ENCODE measurements around the gene TIGD6.

Gene TIGD6

DNA sequence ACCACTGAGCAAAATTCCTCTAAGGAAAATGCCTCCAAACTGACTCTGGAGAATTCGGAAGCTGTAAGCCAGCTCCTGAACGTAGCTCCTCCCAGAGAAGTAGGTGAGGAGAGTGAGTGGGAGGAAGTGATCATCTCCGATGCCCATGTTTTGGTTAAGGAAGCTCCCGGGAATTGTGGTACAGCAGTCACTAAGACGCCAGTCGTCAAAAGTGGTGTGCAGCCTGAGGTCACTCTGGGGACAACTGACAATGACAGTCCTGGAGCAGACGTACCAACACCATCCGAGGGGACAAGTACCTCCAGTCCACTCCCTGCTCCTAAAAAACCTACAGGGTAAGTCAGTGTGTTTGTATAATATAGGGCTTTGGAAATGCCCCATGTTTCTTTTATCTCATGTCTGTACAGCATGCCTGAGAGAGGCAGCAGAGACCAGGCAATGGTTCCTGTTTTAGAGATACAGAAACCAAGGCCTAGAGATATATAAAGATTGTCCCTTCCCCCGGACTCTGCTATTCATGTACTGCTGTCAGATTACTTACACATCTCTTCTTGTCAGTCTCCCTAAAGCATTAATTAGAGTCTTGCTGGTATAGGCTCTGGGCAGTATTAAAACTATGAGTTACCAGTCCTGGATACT is 24.0 kb upstream of the TIGD6 start:
- no peak for DNase-seq (ENCODE audit: low read depth, low spot score)
- Histone ChIP-seq H3K4me3 (ENCODE audit: insufficient read length, low read depth) (no peak overlapping the region), H3K9ac (ENCODE audit: insufficient read length, low read depth) (no peak overlapping the region), H3K4me1 (ENCODE audit: insufficient read depth, insufficient read length) (no peaks in the 10 kb centered on the region), H3K27me3 (ENCODE audit: insufficient read depth, insufficient read length) (no peaks in the 10 kb centered on the region), H3K9me3 (ENCODE audit: insufficient read depth, low read length) (no peaks in the 10 kb centered on the region), H3K36me3 (ENCODE audit: insufficient read depth, insufficient read length, low read length) (peaks cover 66% of the 10 kb centered on the region)
- TF ChIP-seq SUZ12 (IDR thresholded peaks at IDR 0.05; ENCODE audit: extremely low read depth, insufficient read depth, insufficient read length) (no peak), YY1 (IDR thresholded peaks at IDR 0.05; ENCODE audit: insufficient read depth, insufficient read length) (no peak), ZNF274 (IDR thresholded peaks at IDR 0.05; ENCODE audit: low read depth, low read length) (no peak)

DNA sequence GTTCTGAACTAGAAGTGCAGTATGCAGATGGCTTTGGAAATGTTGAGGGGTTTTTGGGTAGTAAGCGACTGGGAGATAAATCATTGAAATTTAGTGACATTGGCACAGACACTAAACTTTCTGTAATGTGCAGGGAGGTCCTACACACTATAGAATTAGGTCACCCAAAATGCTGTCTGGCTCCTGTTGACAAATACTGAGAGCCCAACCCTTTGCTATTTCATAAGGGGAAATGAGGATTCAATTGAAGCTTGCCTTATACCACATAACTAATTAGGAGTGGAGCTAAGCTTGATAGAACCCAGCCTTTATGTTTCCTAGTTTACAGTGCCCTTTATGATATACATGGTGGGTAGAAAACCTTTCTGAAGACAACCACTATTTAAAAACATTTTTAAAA is 22.7 kb upstream of the TIGD6 start:
- TF ChIP-seq ZNF274 (IDR thresholded peaks at IDR 0.05; ENCODE audit: low read depth, low read length) = no peak
- H3K4me1 ChIP-seq (ENCODE audit: insufficient read depth, insufficient read length) = no peaks in the 10 kb centered on the region
- no peak overlapping the region for H3K4me3 ChIP-seq (ENCODE audit: insufficient read length, low read depth)
- H3K9ac ChIP-seq (ENCODE audit: insufficient read length, low read depth) = no peak overlapping the region
- H3K9me3 ChIP-seq (ENCODE audit: insufficient read depth, low read length) = no peaks in the 10 kb centered on the region
- H3K36me3 ChIP-seq (ENCODE audit: insufficient read depth, insufficient read length, low read length) = peaks cover 76% of the 10 kb centered on the region
- H3K27me3 ChIP-seq (ENCODE audit: insufficient read depth, insufficient read length) = no peaks in the 10 kb centered on the region
- DNase-seq (ENCODE audit: low read depth, low spot score) = no peak

DNA sequence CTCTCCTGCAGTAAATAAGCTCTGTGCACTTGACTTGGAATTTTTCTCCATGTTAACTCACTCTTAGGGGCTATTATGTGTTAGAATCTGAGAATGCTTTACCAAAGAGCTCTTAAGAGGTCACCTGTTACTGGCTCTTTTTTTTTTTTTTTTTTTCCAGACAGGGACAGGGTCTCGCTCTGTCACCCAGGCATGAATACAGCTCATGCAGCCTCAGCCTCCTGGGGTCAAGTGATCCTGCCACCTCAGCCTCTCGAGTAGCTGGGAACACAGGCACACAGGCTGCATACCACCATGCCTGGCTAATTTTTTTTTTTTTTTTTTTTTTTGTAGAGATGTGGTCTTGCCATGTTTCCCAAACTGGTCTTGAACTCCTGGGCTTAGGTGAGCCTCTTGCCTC is 22.2 kb upstream of the TIGD6 start:
- TF ChIP-seq SUZ12 (IDR thresholded peaks at IDR 0.05; ENCODE audit: extremely low read depth, insufficient read depth, insufficient read length) (no peak), ZNF274 (IDR thresholded peaks at IDR 0.05; ENCODE audit: low read depth, low read length) (no peak), YY1 (IDR thresholded peaks at IDR 0.05; ENCODE audit: insufficient read depth, insufficient read length) (no peak)
- no peaks in the 10 kb centered on the region for H3K27me3 ChIP-seq (ENCODE audit: insufficient read depth, insufficient read length)
- peaks cover 72% of the 10 kb centered on the region for H3K36me3 ChIP-seq (ENCODE audit: insufficient read depth, insufficient read length, low read length)
- H3K9me3 ChIP-seq (ENCODE audit: insufficient read depth, low read length) = no peaks in the 10 kb centered on the region
- no peaks in the 10 kb centered on the region for H3K4me1 ChIP-seq (ENCODE audit: insufficient read depth, insufficient read length)
- no peak overlapping the region for H3K9ac ChIP-seq (ENCODE audit: insufficient read length, low read depth)
- no peak for DNase-seq (ENCODE audit: low read depth, low spot score)
- H3K4me3 ChIP-seq (ENCODE audit: insufficient read length, low read depth) = no peak overlapping the region

GRCh38 chr5:150022158-150022531 is 21.7 kb upstream of the TIGD6 start:
- no peak overlapping the region for H3K9ac ChIP-seq (ENCODE audit: insufficient read length, low read depth)
- H3K9me3 ChIP-seq (ENCODE audit: insufficient read depth, low read length) = no peaks in the 10 kb centered on the region
- H3K27me3 ChIP-seq (ENCODE audit: insufficient read depth, insufficient read length) = no peaks in the 10 kb centered on the region
- no peaks in the 10 kb centered on the region for H3K4me1 ChIP-seq (ENCODE audit: insufficient read depth, insufficient read length)
- TF ChIP-seq SUZ12 (IDR thresholded peaks at IDR 0.05; ENCODE audit: extremely low read depth, insufficient read depth, insufficient read length) = no peak
- TF ChIP-seq ZNF274 (IDR thresholded peaks at IDR 0.05; ENCODE audit: low read depth, low read length) = no peak
- no peak for TF ChIP-seq YY1 (IDR thresholded peaks at IDR 0.05; ENCODE audit: insufficient read depth, insufficient read length)
- DNase-seq (ENCODE audit: low read depth, low spot score) = no peak
- peaks cover 73% of the 10 kb centered on the region for H3K36me3 ChIP-seq (ENCODE audit: insufficient read depth, insufficient read length, low read length)
- no peak overlapping the region for H3K4me3 ChIP-seq (ENCODE audit: insufficient read length, low read depth)

- Histone ChIP-seq H3K27me3 (ENCODE audit: insufficient read depth, insufficient read length) (no peaks in the 10 kb centered on the region), H3K4me1 (ENCODE audit: insufficient read depth, insufficient read length) (no peaks in the 10 kb centered on the region), H3K36me3 (ENCODE audit: insufficient read depth, insufficient read length, low read length) (peaks cover 70% of the 10 kb centered on the region), H3K9me3 (ENCODE audit: insufficient read depth, low read length) (no peaks in the 10 kb centered on the region), H3K9ac (ENCODE audit: insufficient read length, low read depth) (no peak overlapping the region), H3K4me3 (ENCODE audit: insufficient read length, low read depth) (no peak overlapping the region)
- no peak for TF ChIP-seq SUZ12 (IDR thresholded peaks at IDR 0.05; ENCODE audit: extremely low read depth, insufficient read depth, insufficient read length)
- TF ChIP-seq ZNF274 (IDR thresholded peaks at IDR 0.05; ENCODE audit: low read depth, low read length) = no peak
- no peak for TF ChIP-seq YY1 (IDR thresholded peaks at IDR 0.05; ENCODE audit: insufficient read depth, insufficient read length)
- DNase-seq (ENCODE audit: low read depth, low spot score) = peak; percentile 56
These were observed 21.2 kb upstream of the TIGD6 start for GRCh38 chr5:150021491-150022157.

DNA sequence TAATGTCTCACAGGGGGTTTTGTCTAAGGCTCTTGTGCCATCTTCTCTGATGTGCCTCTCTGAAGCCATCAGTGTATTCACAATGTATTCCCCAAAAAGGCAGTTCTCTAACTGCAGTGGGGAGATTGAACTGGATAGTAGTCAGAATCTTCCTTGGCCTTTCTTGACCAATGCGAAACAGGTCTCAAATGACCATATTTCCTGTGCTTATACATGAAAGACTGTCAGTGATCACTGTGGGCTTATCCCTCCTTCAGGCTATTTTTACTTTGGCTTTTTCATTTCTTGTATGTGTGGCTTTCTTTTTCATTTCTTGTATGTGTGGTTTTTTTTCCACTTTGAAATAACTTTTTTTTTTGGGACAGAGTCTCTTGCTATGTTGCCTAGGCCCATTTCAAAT is 19.8 kb upstream of the TIGD6 start:
- TF ChIP-seq YY1 (IDR thresholded peaks at IDR 0.05; ENCODE audit: insufficient read depth, insufficient read length) (no peak), ZNF274 (IDR thresholded peaks at IDR 0.05; ENCODE audit: low read depth, low read length) (no peak), SUZ12 (IDR thresholded peaks at IDR 0.05; ENCODE audit: extremely low read depth, insufficient read depth, insufficient read length) (no peak)
- Histone ChIP-seq H3K4me3 (ENCODE audit: insufficient read length, low read depth) (no peak overlapping the region), H3K36me3 (ENCODE audit: insufficient read depth, insufficient read length, low read length) (peaks cover 70% of the 10 kb centered on the region), H3K27me3 (ENCODE audit: insufficient read depth, insufficient read length) (no peaks in the 10 kb centered on the region), H3K9ac (ENCODE audit: insufficient read length, low read depth) (no peak overlapping the region), H3K9me3 (ENCODE audit: insufficient read depth, low read length) (peaks cover 5% of the 10 kb centered on the region; the same call in 1 of the 2 replicates), H3K4me1 (ENCODE audit: insufficient read depth, insufficient read length) (no peaks in the 10 kb centered on the region)
- no peak for DNase-seq (ENCODE audit: low read depth, low spot score)

- peaks cover 5% of the 10 kb centered on the region; the same call in 1 of the 2 replicates for H3K9me3 ChIP-seq (ENCODE audit: insufficient read depth, low read length)
- no peaks in the 10 kb centered on the region for H3K27me3 ChIP-seq (ENCODE audit: insufficient read depth, insufficient read length)
- peaks cover 71% of the 10 kb centered on the region for H3K36me3 ChIP-seq (ENCODE audit: insufficient read depth, insufficient read length, low read length)
- H3K4me1 ChIP-seq (ENCODE audit: insufficient read depth, insufficient read length) = no peaks in the 10 kb centered on the region
- H3K4me3 ChIP-seq (ENCODE audit: insufficient read length, low read depth) = no peak overlapping the region
- TF ChIP-seq SUZ12 (IDR thresholded peaks at IDR 0.05; ENCODE audit: extremely low read depth, insufficient read depth, insufficient read length) (no peak), YY1 (IDR thresholded peaks at IDR 0.05; ENCODE audit: insufficient read depth, insufficient read length) (no peak), ZNF274 (IDR thresholded peaks at IDR 0.05; ENCODE audit: low read depth, low read length) (no peak)
- DNase-seq (ENCODE audit: low read depth, low spot score) = no peak
- H3K9ac ChIP-seq (ENCODE audit: insufficient read length, low read depth) = no peak overlapping the region
These were observed 17.0 kb upstream of the TIGD6 start for GRCh38 chr5:150017226-150018005.

Measured in NT2/D1 (cell line).